DND-41 (cell line): ENCODE results near the gene SIRPB2.

ENCODE experiments used
- ATAC-seq: fragments of 200-7000 bp; cut with Tn5 transposase; 3 replicates; pipeline ENCODE4 v1.9.1; 2021; ENCODE audit warnings: low read depth; ENCODE audit not compliant: insufficient read depth
- DNase-seq: peaks from one replicate; pipeline ENCODE4 v3.0.0-alpha.2; 2020
- H2AFZ ChIP-seq: 2 replicates; pipeline ENCODE4 v1.6.0; 2012; ENCODE audit warnings: low read depth, low read length
- H3K27ac ChIP-seq: 2 replicates; pipeline ENCODE4 v1.5.1; 2012; ENCODE audit warnings: low read length, inconsistent platforms
- H3K27me3 ChIP-seq: fragments of 200-600 bp; sonication (generic); 2 replicates; pipeline ENCODE4 v1.6.0; 2012; ENCODE audit warnings: low read length, mild to moderate bottlenecking, inconsistent platforms; ENCODE audit not compliant: insufficient read depth, poor library complexity
- H3K36me3 ChIP-seq: 2 replicates; pipeline ENCODE4 v1.5.1; 2012; ENCODE audit warnings: low read length, inconsistent platforms; ENCODE audit not compliant: insufficient read depth
- H3K4me1 ChIP-seq: 2 replicates; pipeline ENCODE4 v1.5.1; 2012; ENCODE audit warnings: mild to moderate bottlenecking, low read length; ENCODE audit not compliant: insufficient read depth
- H3K4me2 ChIP-seq: 2 replicates; pipeline ENCODE4 v1.6.0; 2012; ENCODE audit warnings: mild to moderate bottlenecking, moderate library complexity, low read length, inconsistent platforms; ENCODE audit not compliant: insufficient read depth
- H3K4me3 ChIP-seq, 2 experiments: fragments of 200-600 bp in 1 of 2; shearing (Covaris generic) in 1 of 2; 2 replicates each; pipeline ENCODE4 v1.5.1; 2012 to 2016; ENCODE audit warnings: inconsistent platforms in 2 of 2, low read length in 2 of 2, mild to moderate bottlenecking in 2 of 2, low read depth in 1 of 2, moderate library complexity in 1 of 2
- H3K79me2 ChIP-seq: 2 replicates; pipeline ENCODE4 v1.6.0; 2012; ENCODE audit warnings: low read length, inconsistent platforms; ENCODE audit not compliant: insufficient read depth
- H3K9ac ChIP-seq: 2 replicates; pipeline ENCODE4 v1.6.0; 2012; ENCODE audit warnings: low read depth, mild to moderate bottlenecking, inconsistent platforms, low read length, moderate library complexity
- H3K9me3 ChIP-seq: 2 replicates; pipeline ENCODE4 v1.5.1; 2012; ENCODE audit warnings: low read length, moderate library complexity, mild to moderate bottlenecking, inconsistent platforms; ENCODE audit not compliant: insufficient read depth, severe bottlenecking
- H4K20me1 ChIP-seq: 2 replicates; pipeline ENCODE4 v1.6.0; 2012; ENCODE audit warnings: low read length; ENCODE audit not compliant: insufficient read depth
- CTCF ChIP-seq: IDR thresholded peaks from 2 replicates; pipeline ENCODE4 v1.5.1; 2012; ENCODE audit warnings: borderline replicate concordance, low read length, moderate library complexity, mild to moderate bottlenecking; ENCODE audit not compliant: poor library complexity, severe bottlenecking; ENCODE audit errors: extremely low read depth
- EZH2 ChIP-seq: IDR thresholded peaks from 3 replicates; pipeline ENCODE4 v1.6.1; 2012; ENCODE audit warnings: borderline replicate concordance, low read depth, mild to moderate bottlenecking, moderate library complexity, low read length, inconsistent platforms; ENCODE audit not compliant: severe bottlenecking

The SIRPB2 gene

GRCh38 chr20:1465470-1466210 is 25.6 kb downstream of the SIRPB2 start:
- no peak for DNase-seq
- peak overlapping the region; percentile 73 for H3K27ac ChIP-seq
- no peak for TF ChIP-seq CTCF
- TF ChIP-seq EZH2 = no peak
- peak overlapping the region; percentile 87 for H3K9ac ChIP-seq
- peaks cover 43% of the 10 kb centered on the region for H3K36me3 ChIP-seq
- H3K4me3 ChIP-seq = peak overlapping the region; percentile 42 to 92
- H3K27me3 ChIP-seq = no peaks in the 10 kb centered on the region
- peaks cover 32% of the 10 kb centered on the region for H3K4me1 ChIP-seq
- H2AFZ ChIP-seq = peak overlapping the region; percentile 88
- H3K4me2 ChIP-seq = peak overlapping the region; percentile 73
- H3K9me3 ChIP-seq = no peaks in the 10 kb centered on the region
- H4K20me1 ChIP-seq = peaks cover 48% of the 10 kb centered on the region
- ATAC-seq = no peak
- peaks cover 56% of the 10 kb centered on the region for H3K79me2 ChIP-seq

- H4K20me1 ChIP-seq = peaks cover 57% of the 10 kb centered on the region
- H3K9ac ChIP-seq = no peak overlapping the region
- H3K9me3 ChIP-seq = no peaks in the 10 kb centered on the region
- no peak overlapping the region for H3K27ac ChIP-seq
- peaks cover 32% of the 10 kb centered on the region for H3K4me1 ChIP-seq
- ATAC-seq = no peak
- H2AFZ ChIP-seq = no peak overlapping the region
- peaks cover 59% of the 10 kb centered on the region for H3K36me3 ChIP-seq
- no peaks in the 10 kb centered on the region for H3K27me3 ChIP-seq
- H3K4me3 ChIP-seq = no peak overlapping the region
- TF ChIP-seq EZH2 = no peak
- no peak for TF ChIP-seq CTCF
- DNase-seq = no peak
- peaks cover 71% of the 10 kb centered on the region for H3K79me2 ChIP-seq
- peak overlapping the region; percentile 73; the same call in 1 of the 2 replicates for H3K4me2 ChIP-seq
These were observed 27.1 kb downstream of the SIRPB2 start for GRCh38 chr20:1463971-1464570.

- peaks cover 77% of the 10 kb centered on the region for H3K79me2 ChIP-seq
- H3K4me1 ChIP-seq = peaks cover 32% of the 10 kb centered on the region
- H4K20me1 ChIP-seq = peaks cover 61% of the 10 kb centered on the region
- ATAC-seq (no peak), DNase-seq (no peak)
- H3K9ac ChIP-seq = no peak overlapping the region
- H3K27ac ChIP-seq = no peak overlapping the region
- TF ChIP-seq EZH2 = no peak
- no peak for TF ChIP-seq CTCF
- no peak overlapping the region for H2AFZ ChIP-seq
- H3K36me3 ChIP-seq = peaks cover 69% of the 10 kb centered on the region
- peak overlapping the region; percentile 3; the same call in 1 of the 2 replicates for H3K4me2 ChIP-seq
- H3K9me3 ChIP-seq = no peaks in the 10 kb centered on the region
- H3K4me3 ChIP-seq = no peak overlapping the region
- H3K27me3 ChIP-seq = no peaks in the 10 kb centered on the region
These were observed 28.4 kb downstream of the SIRPB2 start for GRCh38 chr20:1462834-1463233.
